ENCODE results near the gene KDM3B.
A peak's percentile ranks its signal among the peaks of the same experiment; 100 is the strongest.

The KDM3B gene

GRCh38 chr5:138444078-138444773 lies 91.7 kb downstream of the KDM3B start:
- Histone ChIP-seq H3K27ac (ENCODE audit: low read length) (no peak overlapping the region), H3K4me1 (ENCODE audit: control insufficient read depth in 1 of 2, insufficient read depth in 2 of 2, low read length in 2 of 2) (peaks cover 0 to 8% of the 10 kb centered on the region in 2 donors), H3K4me3 (ENCODE audit: low read depth in 1 of 2, low read length in 2 of 2) (no peak overlapping the region), H3K36me3 (ENCODE audit: control insufficient read depth in 1 of 2, insufficient read depth in 2 of 2, low read length in 2 of 2) (peaks cover 0 to 3% of the 10 kb centered on the region in 2 donors), H3K9me3 (ENCODE audit: control insufficient read depth in 1 of 2, low read length in 2 of 2) (no peaks in the 10 kb centered on the region), H3K27me3 (ENCODE audit: low read depth, low read length) (no peaks in the 10 kb centered on the region)

- Histone ChIP-seq H3K27me3 (ENCODE audit: low read depth, low read length) (no peaks in the 10 kb centered on the region), H3K4me3 (ENCODE audit: low read depth in 1 of 2, low read length in 2 of 2) (no peak overlapping the region), H3K4me1 (ENCODE audit: control insufficient read depth in 1 of 2, insufficient read depth in 2 of 2, low read length in 2 of 2) (peaks cover 0 to 5% of the 10 kb centered on the region in 2 donors), H3K36me3 (ENCODE audit: control insufficient read depth in 1 of 2, insufficient read depth in 2 of 2, low read length in 2 of 2) (peaks cover 0 to 3% of the 10 kb centered on the region in 2 donors), H3K9me3 (ENCODE audit: control insufficient read depth in 1 of 2, low read length in 2 of 2) (no peaks in the 10 kb centered on the region), H3K27ac (ENCODE audit: low read length) (no peak overlapping the region)
Measured at GRCh38 chr5:138444774-138445546, 92.5 kb downstream of the KDM3B start.

- Histone ChIP-seq H3K27me3 (ENCODE audit: low read depth, low read length) (no peaks in the 10 kb centered on the region), H3K27ac (ENCODE audit: low read length) (no peak overlapping the region), H3K4me1 (ENCODE audit: control insufficient read depth in 1 of 2, insufficient read depth in 2 of 2, low read length in 2 of 2) (peaks cover 0 to 8% of the 10 kb centered on the region in 2 donors), H3K9me3 (ENCODE audit: control insufficient read depth in 1 of 2, low read length in 2 of 2) (no peaks in the 10 kb centered on the region), H3K4me3 (ENCODE audit: low read depth in 1 of 2, low read length in 2 of 2) (no peak overlapping the region), H3K36me3 (ENCODE audit: control insufficient read depth in 1 of 2, insufficient read depth in 2 of 2, low read length in 2 of 2) (peaks cover 0 to 3% of the 10 kb centered on the region in 2 donors)
Measured at GRCh38 chr5:138445547-138446271, 93.2 kb downstream of the KDM3B start.

GRCh38 chr5:138448070-138448469 lies 95.6 kb downstream of the KDM3B start:
- no peak overlapping the region for H3K4me3 ChIP-seq (ENCODE audit: low read depth in 1 of 2, low read length in 2 of 2)
- H3K27me3 ChIP-seq (ENCODE audit: low read depth, low read length), result no peaks in the 10 kb centered on the region
- peaks cover 0 to 3% of the 10 kb centered on the region in 2 donors for H3K36me3 ChIP-seq (ENCODE audit: control insufficient read depth in 1 of 2, insufficient read depth in 2 of 2, low read length in 2 of 2)
- no peak overlapping the region for H3K27ac ChIP-seq (ENCODE audit: low read length)
- no peaks in the 10 kb centered on the region for H3K9me3 ChIP-seq (ENCODE audit: control insufficient read depth in 1 of 2, low read length in 2 of 2)
- peaks cover 0 to 8% of the 10 kb centered on the region in 2 donors for H3K4me1 ChIP-seq (ENCODE audit: control insufficient read depth in 1 of 2, insufficient read depth in 2 of 2, low read length in 2 of 2)

- Histone ChIP-seq H3K27ac (ENCODE audit: low read length) (no peak overlapping the region), H3K4me3 (ENCODE audit: low read depth in 1 of 2, low read length in 2 of 2) (no peak overlapping the region), H3K27me3 (ENCODE audit: low read depth, low read length) (no peaks in the 10 kb centered on the region), H3K36me3 (ENCODE audit: control insufficient read depth in 1 of 2, insufficient read depth in 2 of 2, low read length in 2 of 2) (peaks cover 0 to 3% of the 10 kb centered on the region in 2 donors), H3K4me1 (ENCODE audit: control insufficient read depth in 1 of 2, insufficient read depth in 2 of 2, low read length in 2 of 2) (peaks cover 0 to 8% of the 10 kb centered on the region in 2 donors), H3K9me3 (ENCODE audit: control insufficient read depth in 1 of 2, low read length in 2 of 2) (no peaks in the 10 kb centered on the region)
Measured at GRCh38 chr5:138448481-138449398, 96.3 kb downstream of the KDM3B start.

GRCh38 chr5:138449501-138450239 lies 97.2 kb downstream of the KDM3B start:
- Histone ChIP-seq H3K27ac (ENCODE audit: low read length) (no peak overlapping the region), H3K4me1 (ENCODE audit: control insufficient read depth in 1 of 2, insufficient read depth in 2 of 2, low read length in 2 of 2) (peaks cover 0 to 8% of the 10 kb centered on the region in 2 donors), H3K9me3 (ENCODE audit: control insufficient read depth in 1 of 2, low read length in 2 of 2) (no peaks in the 10 kb centered on the region), H3K4me3 (ENCODE audit: low read depth in 1 of 2, low read length in 2 of 2) (peak overlapping the region in 1 of 2 donors; percentile 11), H3K27me3 (ENCODE audit: low read depth, low read length) (no peaks in the 10 kb centered on the region), H3K36me3 (ENCODE audit: control insufficient read depth in 1 of 2, insufficient read depth in 2 of 2, low read length in 2 of 2) (peaks cover 0 to 3% of the 10 kb centered on the region in 2 donors)

GRCh38 chr5:138450971-138451370 lies 98.5 kb downstream of the KDM3B start:
- no peaks in the 10 kb centered on the region for H3K36me3 ChIP-seq (ENCODE audit: control insufficient read depth in 1 of 2, insufficient read depth in 2 of 2, low read length in 2 of 2)
- no peaks in the 10 kb centered on the region for H3K9me3 ChIP-seq (ENCODE audit: control insufficient read depth in 1 of 2, low read length in 2 of 2)
- no peak overlapping the region for H3K4me3 ChIP-seq (ENCODE audit: low read depth in 1 of 2, low read length in 2 of 2)
- peaks cover 0 to 8% of the 10 kb centered on the region in 2 donors for H3K4me1 ChIP-seq (ENCODE audit: control insufficient read depth in 1 of 2, insufficient read depth in 2 of 2, low read length in 2 of 2)
- no peak overlapping the region for H3K27ac ChIP-seq (ENCODE audit: low read length)
- H3K27me3 ChIP-seq (ENCODE audit: low read depth, low read length), result no peaks in the 10 kb centered on the region

- Histone ChIP-seq H3K36me3 (ENCODE audit: control insufficient read depth in 1 of 2, insufficient read depth in 2 of 2, low read length in 2 of 2) (no peaks in the 10 kb centered on the region), H3K27ac (ENCODE audit: low read length) (no peak overlapping the region), H3K27me3 (ENCODE audit: low read depth, low read length) (no peaks in the 10 kb centered on the region), H3K4me1 (ENCODE audit: control insufficient read depth in 1 of 2, insufficient read depth in 2 of 2, low read length in 2 of 2) (peaks cover under 1 to 8% of the 10 kb centered on the region in 2 donors), H3K4me3 (ENCODE audit: low read depth in 1 of 2, low read length in 2 of 2) (no peak overlapping the region), H3K9me3 (ENCODE audit: control insufficient read depth in 1 of 2, low read length in 2 of 2) (no peaks in the 10 kb centered on the region)
Measured at GRCh38 chr5:138452720-138453119, 100.2 kb downstream of the KDM3B start.

- H3K36me3 ChIP-seq (ENCODE audit: control insufficient read depth in 1 of 2, insufficient read depth in 2 of 2, low read length in 2 of 2), result no peaks in the 10 kb centered on the region
- no peaks in the 10 kb centered on the region for H3K9me3 ChIP-seq (ENCODE audit: control insufficient read depth in 1 of 2, low read length in 2 of 2)
- no peak overlapping the region for H3K27ac ChIP-seq (ENCODE audit: low read length)
- H3K4me1 ChIP-seq (ENCODE audit: control insufficient read depth in 1 of 2, insufficient read depth in 2 of 2, low read length in 2 of 2), result peaks cover 4 to 14% of the 10 kb centered on the region in 2 donors
- no peaks in the 10 kb centered on the region for H3K27me3 ChIP-seq (ENCODE audit: low read depth, low read length)
- no peak overlapping the region for H3K4me3 ChIP-seq (ENCODE audit: low read depth in 1 of 2, low read length in 2 of 2)
Measured at GRCh38 chr5:138453590-138453989, 101.1 kb downstream of the KDM3B start.

GRCh38 chr5:138454121-138454520 lies 101.6 kb downstream of the KDM3B start:
- H3K27me3 ChIP-seq (ENCODE audit: low read depth, low read length), result no peaks in the 10 kb centered on the region
- H3K36me3 ChIP-seq (ENCODE audit: control insufficient read depth in 1 of 2, insufficient read depth in 2 of 2, low read length in 2 of 2), result no peaks in the 10 kb centered on the region
- no peaks in the 10 kb centered on the region for H3K9me3 ChIP-seq (ENCODE audit: control insufficient read depth in 1 of 2, low read length in 2 of 2)
- H3K4me3 ChIP-seq (ENCODE audit: low read depth in 1 of 2, low read length in 2 of 2), result no peak overlapping the region
- no peak overlapping the region for H3K27ac ChIP-seq (ENCODE audit: low read length)
- H3K4me1 ChIP-seq (ENCODE audit: control insufficient read depth in 1 of 2, insufficient read depth in 2 of 2, low read length in 2 of 2), result peaks cover 10 to 19% of the 10 kb centered on the region in 2 donors
